ENCODE measurements around the gene MCC.
"Not testable (repeated sequence)": the region's sequence is repeated elsewhere in the genome, so short reads cannot be mapped to it uniquely, and the experiment has no call there.

The MCC gene

GRCh38 chr5:113076649-113077048 is 411.6 kb downstream of the MCC start:
- H3K9me3 ChIP-seq (ENCODE audit: control insufficient read depth, low read depth, low read length); H3K27ac ChIP-seq (ENCODE audit: low read length); H3K36me3 ChIP-seq (ENCODE audit: control insufficient read depth, low read depth, low read length); H3K27me3 ChIP-seq (ENCODE audit: control insufficient read depth, insufficient read depth, low read length); H3K9ac ChIP-seq (ENCODE audit: low read length); H3K4me3 ChIP-seq (ENCODE audit: low read length): not testable (repeated sequence)
- H3K4me1 ChIP-seq (ENCODE audit: control insufficient read depth, low read depth, low read length), result peaks cover 15% of the 10 kb centered on the region

DNA sequence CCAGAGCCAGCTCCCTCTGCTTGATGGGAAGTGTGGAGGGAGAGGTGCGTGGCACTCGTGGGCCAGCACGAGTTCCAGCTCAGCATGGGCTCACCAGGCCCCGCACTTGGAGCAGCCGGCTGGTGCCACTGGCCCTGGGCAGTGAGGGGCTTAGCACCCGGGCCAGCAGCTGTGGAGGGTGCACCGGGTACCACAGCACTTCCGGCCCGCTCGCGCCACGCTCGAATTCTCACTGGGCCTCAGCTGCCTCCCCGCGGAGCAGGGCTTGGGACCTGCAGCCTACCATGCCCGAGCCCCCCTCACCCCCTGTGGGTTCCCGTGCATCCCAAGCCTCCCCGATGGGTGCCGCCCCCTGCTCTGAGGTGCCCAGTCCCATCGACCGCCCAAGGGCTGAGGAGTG is 413.2 kb downstream of the MCC start:
- Histone ChIP-seq H3K9me3 (ENCODE audit: control insufficient read depth, low read depth, low read length) (no peaks in the 10 kb centered on the region), H3K9ac (ENCODE audit: low read length) (no peak overlapping the region), H3K27ac (ENCODE audit: low read length) (no peak overlapping the region), H3K4me3 (ENCODE audit: low read length) (no peak overlapping the region), H3K27me3 (ENCODE audit: control insufficient read depth, insufficient read depth, low read length) (no peaks in the 10 kb centered on the region), H3K36me3 (ENCODE audit: control insufficient read depth, low read depth, low read length) (no peaks in the 10 kb centered on the region), H3K4me1 (ENCODE audit: control insufficient read depth, low read depth, low read length) (peaks cover 20% of the 10 kb centered on the region)

DNA sequence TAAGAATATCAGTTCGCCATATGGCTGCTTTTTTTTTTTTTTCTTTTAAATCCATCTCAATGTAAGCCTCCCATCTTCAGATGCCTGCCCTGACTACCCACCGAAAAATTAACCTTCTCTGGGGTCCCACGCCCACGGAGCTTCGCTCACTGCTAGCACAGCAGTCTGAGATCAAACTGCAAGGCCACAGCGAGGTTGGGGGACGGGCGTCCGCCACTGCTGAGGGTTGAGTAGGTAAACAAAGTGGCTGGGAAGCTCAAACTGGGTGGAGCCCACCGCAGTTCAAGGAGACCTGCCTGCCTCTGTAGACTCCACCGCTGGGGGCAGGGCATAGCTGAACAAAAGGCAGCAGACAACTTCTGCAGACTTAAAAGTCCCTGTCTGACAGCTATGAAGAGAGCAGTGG is 414.6 kb downstream of the MCC start:
- peaks cover 28% of the 10 kb centered on the region for H3K4me1 ChIP-seq (ENCODE audit: control insufficient read depth, low read depth, low read length)
- H3K27me3 ChIP-seq (ENCODE audit: control insufficient read depth, insufficient read depth, low read length); H3K36me3 ChIP-seq (ENCODE audit: control insufficient read depth, low read depth, low read length); H3K9me3 ChIP-seq (ENCODE audit: control insufficient read depth, low read depth, low read length); H3K4me3 ChIP-seq (ENCODE audit: low read length); H3K9ac ChIP-seq (ENCODE audit: low read length); H3K27ac ChIP-seq (ENCODE audit: low read length): not testable (repeated sequence)

- H3K9ac ChIP-seq (ENCODE audit: low read length), result no peak overlapping the region
- no peaks in the 10 kb centered on the region for H3K27me3 ChIP-seq (ENCODE audit: control insufficient read depth, insufficient read depth, low read length)
- peaks cover 6% of the 10 kb centered on the region for H3K36me3 ChIP-seq (ENCODE audit: control insufficient read depth, low read depth, low read length)
- no peaks in the 10 kb centered on the region for H3K9me3 ChIP-seq (ENCODE audit: control insufficient read depth, low read depth, low read length)
- peaks cover 28% of the 10 kb centered on the region for H3K4me1 ChIP-seq (ENCODE audit: control insufficient read depth, low read depth, low read length)
- H3K27ac ChIP-seq (ENCODE audit: low read length), result no peak overlapping the region
- no peak overlapping the region for H3K4me3 ChIP-seq (ENCODE audit: low read length)
These were observed 416.9 kb downstream of the MCC start for GRCh38 chr5:113071401-113071800.

DNA sequence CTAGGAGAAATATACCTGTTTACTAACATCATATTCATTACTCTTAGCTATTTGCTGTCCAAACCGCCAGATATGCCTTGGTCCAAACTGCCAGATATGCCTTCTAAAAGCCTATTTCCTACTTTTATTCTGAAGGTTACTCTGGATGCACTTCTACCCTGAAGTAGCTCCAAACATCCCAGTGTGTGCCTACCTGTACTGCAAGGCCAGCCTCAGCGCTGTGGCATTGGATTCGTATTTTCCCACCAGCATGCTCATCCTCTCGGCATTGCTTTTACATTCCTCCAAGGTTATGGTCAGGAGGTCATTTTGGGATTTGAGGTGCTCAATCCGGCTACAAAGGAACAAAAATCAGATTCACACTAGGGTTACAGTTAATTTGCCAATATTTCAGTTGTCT is 417.4 kb downstream of the MCC start:
- Histone ChIP-seq H3K4me3 (ENCODE audit: low read length) (no peak overlapping the region), H3K36me3 (ENCODE audit: control insufficient read depth, low read depth, low read length) (peaks cover 7% of the 10 kb centered on the region), H3K9ac (ENCODE audit: low read length) (no peak overlapping the region), H3K27me3 (ENCODE audit: control insufficient read depth, insufficient read depth, low read length) (no peaks in the 10 kb centered on the region), H3K4me1 (ENCODE audit: control insufficient read depth, low read depth, low read length) (peaks cover 28% of the 10 kb centered on the region), H3K9me3 (ENCODE audit: control insufficient read depth, low read depth, low read length) (no peaks in the 10 kb centered on the region), H3K27ac (ENCODE audit: low read length) (no peak overlapping the region)

DNA sequence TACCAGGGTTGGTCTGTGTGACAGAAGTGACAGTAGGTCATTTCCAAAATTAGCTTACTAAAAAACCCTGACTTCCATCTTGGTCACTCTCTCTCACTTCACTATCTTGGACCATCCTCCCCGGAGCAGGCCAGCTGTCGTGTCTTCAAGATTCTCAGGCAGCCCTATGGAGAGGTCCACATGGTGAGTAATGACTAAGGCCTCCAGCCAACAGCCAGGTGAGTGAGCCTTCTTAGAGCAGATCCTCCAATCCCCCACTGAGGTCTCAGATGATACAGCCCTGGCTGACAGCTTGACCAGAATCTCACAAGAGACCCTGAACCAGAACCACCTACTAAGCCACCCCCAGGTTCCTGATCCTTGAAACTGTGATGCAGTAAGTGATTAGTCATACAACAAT is 419.7 kb downstream of the MCC start:
- no peaks in the 10 kb centered on the region for H3K9me3 ChIP-seq (ENCODE audit: control insufficient read depth, low read depth, low read length)
- H3K9ac ChIP-seq (ENCODE audit: low read length), result no peak overlapping the region
- H3K36me3 ChIP-seq (ENCODE audit: control insufficient read depth, low read depth, low read length), result peaks cover 9% of the 10 kb centered on the region
- H3K4me1 ChIP-seq (ENCODE audit: control insufficient read depth, low read depth, low read length), result peaks cover 27% of the 10 kb centered on the region
- no peak overlapping the region for H3K4me3 ChIP-seq (ENCODE audit: low read length)
- H3K27me3 ChIP-seq (ENCODE audit: control insufficient read depth, insufficient read depth, low read length), result no peaks in the 10 kb centered on the region
- no peak overlapping the region for H3K27ac ChIP-seq (ENCODE audit: low read length)

DNA sequence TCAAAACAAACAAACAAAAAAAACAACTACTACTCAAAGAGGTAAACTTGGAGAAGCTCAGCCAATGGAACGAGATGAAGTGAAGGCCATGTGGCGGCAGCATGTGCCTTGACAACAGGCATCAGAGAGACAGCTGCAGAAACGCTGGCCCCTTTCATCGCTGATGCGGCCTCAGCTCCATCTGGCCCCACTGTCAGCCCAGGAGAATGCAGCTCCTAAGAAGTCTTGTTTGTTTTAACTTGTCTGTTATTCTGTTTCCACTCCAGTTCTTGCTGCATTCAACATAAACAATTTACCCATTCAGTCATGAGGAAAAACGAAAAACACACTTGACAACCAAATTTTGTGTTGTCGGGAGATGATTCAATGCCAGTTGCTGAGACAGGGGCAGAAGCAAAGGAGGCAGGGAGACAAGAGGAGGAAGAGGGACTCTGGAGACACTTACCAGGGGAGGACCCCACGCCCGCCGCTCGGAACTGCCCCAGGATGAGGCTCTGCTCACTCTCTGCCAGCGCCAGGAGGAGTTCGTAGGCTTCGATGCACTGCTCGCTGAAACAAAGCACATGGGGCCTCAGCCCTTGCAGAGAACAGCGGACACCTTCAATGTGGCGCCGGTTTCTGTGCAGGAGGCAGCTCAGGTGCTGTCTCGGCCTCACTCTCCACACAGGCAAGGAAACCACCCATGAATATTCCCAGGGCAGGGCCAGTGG is 420.5 kb downstream of the MCC start:
- no peak overlapping the region for H3K9ac ChIP-seq (ENCODE audit: low read length)
- H3K27me3 ChIP-seq (ENCODE audit: control insufficient read depth, insufficient read depth, low read length), result no peaks in the 10 kb centered on the region
- H3K4me1 ChIP-seq (ENCODE audit: control insufficient read depth, low read depth, low read length), result peaks cover 23% of the 10 kb centered on the region
- H3K27ac ChIP-seq (ENCODE audit: low read length), result no peak overlapping the region
- H3K9me3 ChIP-seq (ENCODE audit: control insufficient read depth, low read depth, low read length), result no peaks in the 10 kb centered on the region
- H3K4me3 ChIP-seq (ENCODE audit: low read length), result no peak overlapping the region
- peaks cover 17% of the 10 kb centered on the region for H3K36me3 ChIP-seq (ENCODE audit: control insufficient read depth, low read depth, low read length)

GRCh38 chr5:113065626-113066025 is 422.6 kb downstream of the MCC start:
- peaks cover 20% of the 10 kb centered on the region for H3K36me3 ChIP-seq (ENCODE audit: control insufficient read depth, low read depth, low read length)
- no peaks in the 10 kb centered on the region for H3K27me3 ChIP-seq (ENCODE audit: control insufficient read depth, insufficient read depth, low read length)
- peaks cover 12% of the 10 kb centered on the region for H3K4me1 ChIP-seq (ENCODE audit: control insufficient read depth, low read depth, low read length)
- H3K9me3 ChIP-seq (ENCODE audit: control insufficient read depth, low read depth, low read length), result no peaks in the 10 kb centered on the region
- H3K9ac ChIP-seq (ENCODE audit: low read length), result no peak overlapping the region
- no peak overlapping the region for H3K4me3 ChIP-seq (ENCODE audit: low read length)
- no peak overlapping the region for H3K27ac ChIP-seq (ENCODE audit: low read length)

- no peak overlapping the region for H3K9ac ChIP-seq (ENCODE audit: low read length)
- H3K36me3 ChIP-seq (ENCODE audit: control insufficient read depth, low read depth, low read length), result peaks cover 20% of the 10 kb centered on the region
- no peak overlapping the region for H3K4me3 ChIP-seq (ENCODE audit: low read length)
- no peaks in the 10 kb centered on the region for H3K9me3 ChIP-seq (ENCODE audit: control insufficient read depth, low read depth, low read length)
- no peak overlapping the region for H3K27ac ChIP-seq (ENCODE audit: low read length)
- H3K27me3 ChIP-seq (ENCODE audit: control insufficient read depth, insufficient read depth, low read length), result no peaks in the 10 kb centered on the region
- H3K4me1 ChIP-seq (ENCODE audit: control insufficient read depth, low read depth, low read length), result peaks cover 6% of the 10 kb centered on the region
These were observed 423.4 kb downstream of the MCC start for GRCh38 chr5:113064806-113065205.

- H3K27ac ChIP-seq (ENCODE audit: low read length), result no peak overlapping the region
- peaks cover under 1% of the 10 kb centered on the region for H3K4me1 ChIP-seq (ENCODE audit: control insufficient read depth, low read depth, low read length)
- H3K27me3 ChIP-seq (ENCODE audit: control insufficient read depth, insufficient read depth, low read length), result no peaks in the 10 kb centered on the region
- H3K9me3 ChIP-seq (ENCODE audit: control insufficient read depth, low read depth, low read length), result no peaks in the 10 kb centered on the region
- H3K36me3 ChIP-seq (ENCODE audit: control insufficient read depth, low read depth, low read length), result peaks cover 20% of the 10 kb centered on the region
- no peak overlapping the region for H3K9ac ChIP-seq (ENCODE audit: low read length)
- H3K4me3 ChIP-seq (ENCODE audit: low read length), result no peak overlapping the region
These were observed 424.3 kb downstream of the MCC start for GRCh38 chr5:113063927-113064326.

DNA sequence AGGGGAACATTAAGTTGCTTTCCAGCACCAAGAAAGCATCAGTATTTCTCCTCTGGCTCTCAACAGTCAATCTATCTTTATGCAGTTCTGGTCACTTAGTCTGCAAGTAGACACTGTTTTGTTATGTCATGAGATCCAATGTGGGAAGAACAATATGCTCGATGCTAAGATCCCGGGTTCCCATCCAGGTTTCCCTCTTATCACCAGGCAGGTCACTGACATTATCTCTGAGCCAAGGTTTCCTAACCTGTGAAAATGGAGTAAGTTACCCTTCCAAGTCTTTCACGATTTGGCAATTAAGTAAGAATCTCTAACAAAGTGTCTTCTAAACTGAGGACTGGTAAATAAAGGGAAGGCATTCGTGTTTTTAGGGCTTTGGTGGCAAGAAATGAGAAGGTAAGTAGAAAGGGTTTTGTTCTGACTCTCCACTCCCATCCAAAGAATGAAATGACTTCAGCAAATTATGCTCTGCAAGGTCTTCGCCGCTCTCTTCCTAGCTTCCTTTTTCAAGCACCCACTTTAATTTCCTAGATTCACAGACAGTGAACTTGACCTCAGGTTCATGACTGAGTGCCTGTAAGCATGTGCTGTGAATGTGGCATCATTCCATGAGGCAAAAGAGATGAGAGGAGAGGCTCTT is 425.3 kb downstream of the MCC start:
- Histone ChIP-seq H3K27ac (ENCODE audit: low read length) (no peak overlapping the region), H3K4me3 (ENCODE audit: low read length) (no peak overlapping the region), H3K36me3 (ENCODE audit: control insufficient read depth, low read depth, low read length) (peaks cover 20% of the 10 kb centered on the region), H3K4me1 (ENCODE audit: control insufficient read depth, low read depth, low read length) (no peaks in the 10 kb centered on the region), H3K27me3 (ENCODE audit: control insufficient read depth, insufficient read depth, low read length) (no peaks in the 10 kb centered on the region), H3K9ac (ENCODE audit: low read length) (no peak overlapping the region), H3K9me3 (ENCODE audit: control insufficient read depth, low read depth, low read length) (no peaks in the 10 kb centered on the region)
